8988T (cell line): ENCODE measurements around the gene RASGRP2.

Experiments used
- DNase-seq: peaks from one replicate; pipeline ENCODE4 v3.0.0; 2011

Gene RASGRP2

GRCh38 chr11:64755681-64756361 lies 11.9 kb upstream of the RASGRP2 start:
- DNase-seq, result no peak

GRCh38 chr11:64754919-64755662 lies 11.1 kb upstream of the RASGRP2 start:
- no peak for DNase-seq

- DNase-seq, result no peak
Observed at GRCh38 chr11:64754124-64754918, 10.4 kb upstream of the RASGRP2 start.

DNA sequence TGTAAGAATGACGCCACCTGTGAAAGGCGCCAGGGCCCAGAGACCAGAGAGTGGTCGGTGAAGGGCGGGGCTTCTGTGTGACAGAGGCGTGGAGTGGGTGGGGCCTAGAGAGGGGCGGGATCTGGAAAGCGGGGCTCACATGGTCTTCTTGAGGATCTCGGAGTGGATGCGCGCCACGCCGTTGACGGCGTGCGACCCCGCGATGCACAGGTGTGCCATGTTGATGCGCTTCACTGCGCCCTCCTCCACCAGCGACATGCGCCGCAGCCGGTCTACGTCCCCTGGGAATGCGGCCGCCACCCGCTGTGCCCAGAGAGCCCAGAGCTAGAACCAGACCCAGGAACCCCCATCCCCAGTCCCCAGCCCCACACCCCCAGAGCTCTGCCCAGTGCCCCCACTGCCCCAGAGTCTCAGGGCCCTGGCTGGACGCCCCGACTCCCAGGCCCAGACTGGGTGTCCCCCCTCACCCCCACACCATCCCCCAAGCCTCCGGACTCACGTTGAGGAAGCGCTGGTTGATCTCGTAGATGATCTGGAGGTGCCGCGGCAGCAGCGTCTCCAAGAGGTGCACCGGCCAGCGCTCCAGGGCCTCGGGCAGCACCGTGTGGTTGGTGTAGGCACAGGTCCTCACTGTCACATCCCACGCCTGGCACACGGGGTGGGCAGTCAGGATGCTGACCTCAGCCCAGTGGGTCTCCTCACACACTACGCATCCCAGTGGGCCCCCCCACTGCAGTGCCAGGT lies 9.6 kb upstream of the RASGRP2 start:
- DNase-seq, result no peak

DNA sequence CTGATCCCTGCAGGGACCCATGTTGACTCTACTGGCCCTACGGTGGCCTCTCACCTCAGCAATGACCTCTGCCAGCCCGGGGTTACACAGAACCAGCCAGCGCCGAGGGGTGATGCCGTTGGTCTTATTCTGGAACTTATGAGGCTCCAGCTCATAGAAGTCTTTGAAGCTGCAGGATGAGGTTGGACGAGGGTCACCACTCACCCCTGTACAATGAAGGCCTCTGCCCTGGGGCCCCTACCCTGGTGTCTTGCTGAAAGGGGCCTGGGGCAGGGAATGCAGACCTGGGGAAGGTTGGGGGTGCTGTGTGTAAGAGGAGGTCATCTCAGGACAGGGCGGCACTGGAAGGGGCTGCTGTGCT lies 9.1 kb upstream of the RASGRP2 start:
- no peak for DNase-seq

DNA sequence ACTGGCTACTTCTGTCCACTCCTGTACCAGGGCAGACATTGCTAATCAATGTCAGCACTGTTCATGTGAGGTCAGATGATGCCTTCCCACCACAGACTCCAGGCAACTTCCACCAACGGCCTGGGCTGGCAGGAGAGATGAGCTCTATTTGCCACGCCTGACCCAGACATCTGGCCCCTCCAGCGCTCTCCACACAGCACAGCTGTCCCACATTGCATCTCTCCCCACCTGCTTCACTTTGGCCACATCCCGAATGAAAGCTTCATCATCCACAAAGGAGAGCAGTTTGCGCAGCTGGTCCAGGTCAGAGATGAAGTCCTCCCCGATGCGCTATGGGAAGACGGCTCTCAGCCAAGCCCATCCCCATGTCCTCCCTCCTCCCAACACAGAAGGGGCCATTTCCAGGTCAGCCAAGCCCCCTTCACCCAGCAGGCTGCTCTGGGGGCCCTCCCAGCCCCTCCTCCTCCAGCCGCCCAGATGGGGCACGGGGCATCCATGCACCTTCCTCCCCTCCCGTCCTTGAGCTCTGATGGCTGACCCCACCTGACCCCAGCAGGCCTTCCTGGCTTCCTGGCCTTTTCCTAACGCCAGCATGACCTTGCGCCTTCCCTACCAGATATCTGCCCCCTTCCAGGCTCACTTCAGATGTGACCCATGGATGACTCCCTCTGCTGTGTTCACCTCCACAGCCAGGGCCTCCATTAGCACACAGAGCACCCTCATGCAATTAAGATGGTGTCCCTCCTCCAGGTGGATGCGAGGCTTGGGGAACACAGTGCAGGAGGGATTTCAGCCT lies 8.4 kb upstream of the RASGRP2 start:
- DNase-seq, result no peak

- no peak for DNase-seq
Observed at GRCh38 chr11:64751580-64751979, 7.6 kb upstream of the RASGRP2 start.

- no peak for DNase-seq
Observed at GRCh38 chr11:64751136-64751535, 7.2 kb upstream of the RASGRP2 start.

DNA sequence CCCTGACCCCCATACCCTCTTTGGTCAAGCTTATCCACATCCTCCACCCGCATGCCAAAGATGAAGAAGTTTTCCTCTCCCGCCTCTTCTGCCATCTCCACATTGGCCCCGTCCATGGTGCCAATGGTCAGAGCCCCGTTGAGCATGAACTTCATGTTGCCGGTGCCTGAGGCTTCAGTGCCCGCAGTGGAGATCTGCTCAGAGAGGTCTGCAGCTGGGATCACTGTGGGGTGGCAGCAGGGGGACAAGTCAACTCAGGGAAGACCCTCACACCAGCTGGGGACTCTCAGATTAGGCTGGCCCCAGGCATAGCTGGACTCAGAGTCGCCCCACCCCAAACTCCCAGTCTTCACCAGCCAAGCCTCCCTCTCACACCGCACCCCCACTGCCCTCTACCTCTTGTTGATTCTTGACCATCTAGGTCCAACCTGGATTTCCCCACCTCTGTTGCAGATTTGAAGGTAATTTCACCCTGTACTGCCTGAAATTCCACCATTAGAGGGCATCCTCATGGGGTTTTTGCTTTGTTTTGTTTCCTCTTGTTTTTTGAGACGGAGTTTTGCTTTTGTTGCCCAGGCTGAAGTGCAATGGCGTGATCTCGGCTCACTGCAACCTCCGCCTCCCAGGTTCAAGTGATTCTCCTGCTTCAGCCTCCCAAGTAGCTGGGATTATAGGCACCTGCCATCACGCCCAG lies 6.6 kb upstream of the RASGRP2 start:
- DNase-seq, result no peak

DNA sequence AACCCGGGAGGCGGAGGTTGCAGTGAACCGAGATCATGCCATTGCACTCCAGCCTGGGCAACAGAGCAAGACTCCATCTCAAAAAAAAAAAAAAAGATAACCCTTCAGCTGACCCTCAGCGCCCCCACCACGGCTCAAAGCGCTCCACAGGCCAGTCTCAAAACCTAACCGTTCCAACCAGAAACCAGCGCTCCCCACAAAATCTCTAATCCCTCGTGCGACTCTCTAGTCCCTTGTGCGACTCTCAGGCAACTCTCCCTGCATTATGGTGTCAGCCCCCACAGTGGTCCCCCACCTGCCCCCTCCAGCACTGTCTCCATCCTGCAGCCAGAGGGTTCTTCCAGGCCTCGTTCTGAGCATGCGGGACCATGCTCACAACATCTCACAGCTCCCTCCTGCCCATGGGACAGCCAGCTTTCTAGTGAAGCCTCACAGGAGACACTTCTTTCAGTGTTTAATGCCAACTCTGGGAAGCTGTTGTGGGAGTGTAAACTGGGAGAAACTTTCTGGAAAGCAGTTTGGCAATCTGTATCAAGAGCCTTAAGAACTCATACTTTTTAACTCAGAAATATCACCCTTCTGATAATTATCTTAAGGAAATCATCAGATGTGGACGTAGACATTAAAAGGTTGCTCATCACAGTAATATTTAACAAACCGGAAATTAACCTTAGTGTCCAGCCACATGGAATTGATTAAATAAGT lies 4.2 kb upstream of the RASGRP2 start:
- DNase-seq, result no peak

GRCh38 chr11:64746486-64746885 lies 2.5 kb upstream of the RASGRP2 start:
- no peak for DNase-seq

DNA sequence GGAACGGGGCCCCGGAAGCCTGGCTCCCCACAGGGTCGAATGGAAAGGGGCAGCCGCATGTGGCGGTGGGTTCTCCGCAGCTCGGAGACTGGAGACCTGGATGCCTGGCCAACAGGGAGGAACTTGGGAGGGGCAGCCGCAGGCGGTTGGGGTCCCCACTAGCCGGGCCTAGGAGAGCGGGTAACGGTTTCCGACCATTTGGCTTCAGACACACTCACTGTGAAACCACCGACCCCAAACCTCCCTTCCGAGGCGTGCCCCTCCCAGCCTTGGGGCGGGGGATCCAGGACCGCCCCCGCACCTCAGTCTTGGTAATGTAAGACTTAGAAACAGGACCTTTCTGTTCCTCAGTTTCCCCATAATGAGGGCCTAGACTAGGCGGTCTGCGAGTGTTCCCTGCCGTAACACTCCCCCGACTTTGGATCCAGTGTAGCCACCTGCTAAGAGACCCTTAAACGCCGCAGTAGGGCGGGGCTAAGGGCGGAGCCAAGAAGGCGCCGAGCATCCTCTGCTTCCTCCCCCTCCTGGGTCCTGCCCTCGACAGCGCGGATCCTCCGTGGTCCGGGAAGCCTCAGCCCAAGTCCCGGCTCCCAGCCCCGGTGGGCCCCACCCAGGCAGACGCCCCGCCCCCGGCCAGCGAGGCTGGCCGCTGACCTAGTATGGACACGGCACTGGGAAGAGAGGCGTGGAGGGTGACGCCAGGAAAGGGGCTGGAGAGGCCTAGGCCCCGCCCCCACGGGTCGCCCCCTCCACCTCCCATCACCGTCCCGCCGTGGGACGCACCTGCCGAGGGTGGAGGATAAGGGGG lies 1.8 kb upstream of the RASGRP2 start:
- no peak for DNase-seq

GRCh38 chr11:64745189-64745520 lies 1.2 kb upstream of the RASGRP2 start:
- DNase-seq, result no peak

- DNase-seq, result peak; percentile 37
Observed at GRCh38 chr11:64744544-64745188, 724 bp upstream of the RASGRP2 start.

DNA sequence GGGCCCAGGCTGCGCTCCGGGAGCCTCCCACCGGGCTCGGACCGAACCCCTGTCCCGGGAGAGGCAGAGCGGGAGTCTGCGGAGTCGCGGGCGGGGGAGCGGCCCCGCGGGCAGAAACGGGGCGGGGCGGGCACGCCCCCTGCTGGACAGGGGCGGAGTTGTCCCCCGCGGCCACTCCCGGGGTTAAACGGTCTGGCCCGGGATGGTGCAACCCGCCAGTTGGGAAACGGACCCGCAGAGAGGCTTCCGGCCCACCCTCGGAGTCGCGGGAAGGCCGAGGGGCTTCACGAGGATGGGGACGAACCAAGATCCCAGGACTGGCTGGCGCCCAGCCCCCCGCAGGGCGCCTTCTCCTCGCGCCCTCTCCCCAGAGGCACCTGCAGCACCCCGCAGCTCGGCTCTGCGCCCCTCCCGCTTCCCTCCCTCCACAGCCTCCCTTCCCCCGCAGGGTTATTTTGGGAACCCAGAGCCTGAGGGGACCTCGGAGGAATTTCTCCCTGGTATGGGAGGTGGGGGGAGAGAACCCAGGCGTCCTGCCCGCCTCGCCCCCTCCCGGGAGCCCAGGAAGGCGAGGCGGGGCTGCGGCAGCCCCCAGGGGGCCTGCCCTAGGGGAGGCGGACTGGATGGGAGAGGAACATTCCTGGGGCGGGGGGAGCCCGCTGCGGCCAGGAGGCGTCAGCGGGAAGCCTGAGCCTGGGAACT lies 902 bp downstream of the RASGRP2 start:
- DNase-seq, result peak; percentile 100

GRCh38 chr11:64742087-64742888 lies 1.7 kb downstream of the RASGRP2 start:
- DNase-seq, result no peak

DNA sequence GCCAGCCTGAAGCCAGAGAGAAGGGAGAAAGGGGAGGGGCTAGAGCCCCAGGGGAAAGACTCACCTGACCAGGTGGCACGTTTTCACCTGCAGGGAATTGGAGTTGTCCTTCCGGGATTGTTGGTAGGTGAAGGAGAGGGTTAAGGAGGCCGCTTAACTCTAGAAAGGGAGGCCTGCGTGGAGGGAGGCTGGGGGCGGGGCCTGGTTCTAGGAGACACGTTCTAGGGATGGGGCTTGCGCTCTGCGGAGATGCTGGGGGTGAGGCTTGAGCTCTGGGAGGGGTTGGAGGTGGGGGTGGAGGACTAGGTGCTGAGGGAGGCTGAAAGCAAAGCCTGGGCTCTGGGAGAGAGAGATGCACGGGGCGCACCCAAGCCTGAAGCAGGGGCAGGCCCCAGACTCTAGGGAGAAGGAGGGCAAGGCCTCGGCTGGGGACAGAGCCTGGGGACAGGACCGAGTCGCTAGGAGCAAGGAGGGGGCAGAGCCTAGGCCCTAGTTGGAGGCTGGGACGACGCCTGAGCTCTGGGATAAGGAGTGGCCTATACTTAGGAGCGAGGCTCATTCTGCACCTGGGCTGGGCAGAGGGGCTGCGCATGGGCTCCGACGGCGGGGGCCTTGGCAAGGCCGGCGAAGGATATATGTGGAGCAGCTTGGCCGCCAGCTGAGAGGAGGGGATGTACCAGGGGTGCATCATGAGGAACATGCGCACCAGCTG lies 2.4 kb downstream of the RASGRP2 start:
- no peak for DNase-seq

DNA sequence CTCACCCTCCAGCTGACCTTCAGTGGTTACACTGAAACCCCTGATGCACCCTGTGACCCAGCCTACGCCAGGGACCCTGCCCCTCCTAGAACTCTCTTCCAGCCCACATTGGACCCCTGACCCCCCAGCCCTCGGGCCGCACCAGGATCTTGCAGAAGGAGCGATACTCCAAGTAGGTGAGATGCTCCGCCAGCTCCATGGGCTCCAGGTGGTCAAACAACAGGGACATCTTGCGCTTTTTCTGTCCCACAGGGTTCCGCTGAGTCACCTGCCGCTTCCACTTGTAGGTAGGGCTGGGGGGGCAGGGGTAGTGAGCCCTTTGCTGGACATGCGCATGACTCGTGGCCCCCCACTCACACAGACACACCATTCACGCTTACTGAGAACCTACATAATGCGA lies 4.1 kb downstream of the RASGRP2 start:
- DNase-seq, result no peak
